H1 (cell line): Measurements from ENCODE around the gene BLTP3B. TPM values are rescaled to one million over a fixed set of nuclear protein-coding genes. Genes with fewer than 3 reads are reported as not detected.

Experiments used
- ASH2L ChIP-seq: fragments of 200-600, 300-600 bp; sonication (generic); IDR thresholded peaks from one replicate; pipeline ENCODE4 v1.7.1; 2017; ENCODE audit warnings: low read length
- CHD2 ChIP-seq: IDR thresholded peaks from 2 replicates; pipeline ENCODE4 v1.6.1; 2012; ENCODE audit warnings: low read length, improper control_type of control experiment
- CREB1 ChIP-seq: IDR thresholded peaks from 2 replicates; pipeline ENCODE4 v1.6.1; 2012; ENCODE audit warnings: inconsistent platforms
- EZH2 ChIP-seq: fragments of 200-600 bp; sonication (generic); IDR thresholded peaks from 2 replicates; pipeline ENCODE4 v1.7.1; 2012; ENCODE audit warnings: low read depth, mild to moderate bottlenecking, moderate library complexity, low read length, inconsistent platforms; ENCODE audit not compliant: severe bottlenecking
- GABPA ChIP-seq: IDR thresholded peaks from 2 replicates; pipeline ENCODE4 v1.6.1; 2011; ENCODE audit warnings: mild to moderate bottlenecking, low read length, moderate library complexity, borderline replicate concordance; ENCODE audit not compliant: insufficient read depth
- JUN ChIP-seq: IDR thresholded peaks from 2 replicates; pipeline ENCODE4 v1.6.1; 2011; ENCODE audit warnings: low read depth, mild to moderate bottlenecking, improper control_type of control experiment, low read length
- KDM1A ChIP-seq: fragments of 200-600, 300-600 bp; sonication (generic); IDR thresholded peaks from 2 replicates; pipeline ENCODE4 v1.7.1; 2016; ENCODE audit warnings: mild to moderate bottlenecking, low read length, borderline replicate concordance
- KDM5A ChIP-seq: fragments of 200-600 bp; IDR thresholded peaks from 2 replicates; pipeline ENCODE4 v1.7.1; 2012; ENCODE audit warnings: mild to moderate bottlenecking, low read length, inconsistent platforms, mixed read lengths
- NRF1 ChIP-seq: IDR thresholded peaks from 2 replicates; pipeline ENCODE4 v1.6.1; 2011; ENCODE audit warnings: mild to moderate bottlenecking, low read depth, low read length, improper control_type of control experiment
- POLR2A ChIP-seq, 2 experiments: IDR thresholded peaks; 1 replicate in 1 of 2; 2 replicates in 1 of 2; pipeline ENCODE4 v1.6.1; 2011; ENCODE audit warnings: low read depth in 2 of 2, low read length in 2 of 2, mild to moderate bottlenecking in 2 of 2; ENCODE audit errors: control extremely low read depth in 1 of 2
- POLR2AphosphoS5 ChIP-seq: IDR thresholded peaks from 2 replicates; pipeline ENCODE4 v1.6.1; 2011; ENCODE audit warnings: low read depth, low read length
- RBBP5 ChIP-seq: IDR thresholded peaks from 2 replicates; pipeline ENCODE4 v1.7.1; 2012; ENCODE audit warnings: low read depth, mild to moderate bottlenecking, inconsistent platforms, low read length, moderate library complexity, borderline replicate concordance
- SIN3A ChIP-seq, 2 experiments: IDR thresholded peaks in 1 of 2; conservative IDR thresholded peaks in 1 of 2; 2 replicates each; pipeline ENCODE4 v1.6.1; 2011 to 2012; ENCODE audit warnings: low read length in 2 of 2, improper control_type of control experiment in 1 of 2, low read depth in 1 of 2, mild to moderate bottlenecking in 1 of 2
- SIRT6 ChIP-seq: IDR thresholded peaks from one replicate; pipeline ENCODE4 v1.7.1; 2012; ENCODE audit warnings: low read length, inconsistent platforms
- SP1 ChIP-seq: IDR thresholded peaks from 2 replicates; pipeline ENCODE4 v1.6.1; 2011; ENCODE audit warnings: low read depth, low read length
- SUZ12 ChIP-seq: fragments of 200-600 bp; sonication (generic); IDR thresholded peaks from 2 replicates; pipeline ENCODE4 v1.6.1; 2012; ENCODE audit warnings: mild to moderate bottlenecking, inconsistent platforms, low read length, moderate library complexity, mixed read lengths
- TAF1 ChIP-seq: IDR thresholded peaks from 2 replicates; pipeline ENCODE4 v1.6.1; 2011; ENCODE audit warnings: mild to moderate bottlenecking, low read depth, low read length
- TAF7 ChIP-seq: optimal IDR thresholded peaks from 2 replicates; pipeline ENCODE3; 2011; ENCODE audit warnings: low read depth, mild to moderate bottlenecking, inconsistent platforms, low read length, moderate library complexity, borderline replicate concordance
- ZNF274 ChIP-seq: IDR thresholded peaks from 2 replicates; pipeline ENCODE4 v1.7.0; 2012; ENCODE audit warnings: low read length, borderline replicate concordance; ENCODE audit errors: extremely low read depth
- polyA plus RNA-seq, 7 experiments: library from polyadenylated mRNA; depleted of rRNA in 3 of 7; stranded (reverse) in 5 of 7; unstranded in 2 of 7; fragments of >200 nt in 5 of 7; fragments of 200-250 nt in 2 of 7; gene quantifications; 1 replicate in 5 of 7; 2 replicates in 1 of 7; 4 replicates in 1 of 7; pipeline versions ENCODE4 v1.2.1 to v1.2.3, GENCODE V29; 2011 to 2013; ENCODE audit warnings: missing spikeins in 2 of 7, mixed read lengths in 2 of 7
- total RNA-seq: library from RNA; stranded (reverse); fragmentation: NEBNext Ultra II Directional; extraction: Animal tissue kit (Norgen Biotek cat#: 25700); gene quantifications from 2 replicates; pipeline ENCODE4 v1.2.1, GENCODE V29; 2021
- TF ChIP-seq, protein P1 (sequence below): IDR thresholded peaks from 2 replicates; pipeline ENCODE4 v1.6.1; 2011; ENCODE audit warnings: low read length, improper control_type of control experiment

The BLTP3B gene
- total and polyA plus RNA-seq, 2 of the 8 experiments (the other 6 are each of a cell fraction or from before 2014, with no cell fraction given) = 7.0 to 28.6 TPM

DNA sequence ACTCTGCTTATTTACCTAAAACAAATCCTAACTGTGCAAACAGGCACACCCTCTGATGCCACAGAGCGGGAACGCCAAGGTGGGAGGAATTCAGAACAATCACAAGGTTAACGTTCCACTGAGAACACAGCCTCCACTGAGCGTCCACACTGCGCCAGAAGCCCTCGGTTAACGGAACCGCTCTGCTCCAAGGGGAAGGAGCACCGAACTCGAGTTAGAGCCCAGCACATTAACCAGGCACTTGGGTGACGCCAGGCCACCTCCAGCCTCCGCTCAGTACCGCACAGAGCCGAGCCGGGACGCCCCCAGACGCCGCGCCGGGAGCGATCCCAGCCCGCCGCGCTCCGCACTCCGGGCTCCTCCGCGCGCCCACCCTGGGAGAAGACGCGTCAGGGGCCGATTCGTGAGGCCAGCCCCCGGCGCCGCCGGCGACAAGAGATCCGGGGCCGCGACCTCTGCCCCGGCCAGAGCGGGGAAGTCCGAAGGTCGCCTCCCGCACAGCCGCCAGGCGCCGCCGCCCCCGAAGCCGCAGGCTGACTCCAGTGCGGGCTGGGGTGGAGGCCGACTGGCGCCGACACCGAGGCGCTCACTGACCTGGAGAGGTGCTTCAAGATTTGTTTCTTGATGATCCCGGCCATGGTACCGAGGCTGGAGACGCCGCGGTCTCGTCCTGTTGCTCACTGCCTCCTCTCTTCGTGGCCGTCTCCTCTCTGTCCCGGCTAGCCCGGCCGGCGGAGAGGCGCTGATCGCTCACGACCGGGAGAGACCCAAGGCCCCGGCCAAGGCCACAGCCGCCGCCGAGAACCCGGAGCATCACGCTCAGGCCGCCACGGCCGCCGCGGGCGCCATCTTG lies 450 bp downstream of the BLTP3B start (continued):
- no peak for TF ChIP-seq GABPA
- TF ChIP-seq ASH2L = peak; percentile 91
- peak; percentile 93 for TF ChIP-seq RBBP5
- no peak for TF ChIP-seq CHD2
- TF ChIP-seq KDM5A = peak; percentile 44; the same call in 1 of the 2 replicates
- no peak for TF ChIP-seq JUN
- peak; percentile 30; the same call in 1 of the 2 replicates for TF ChIP-seq CREB1
- peak; percentile 86; the same call in 1 of the 2 replicates for TF ChIP-seq POLR2AphosphoS5
- TF ChIP-seq NRF1 = no peak
- TF ChIP-seq, protein P1, sequence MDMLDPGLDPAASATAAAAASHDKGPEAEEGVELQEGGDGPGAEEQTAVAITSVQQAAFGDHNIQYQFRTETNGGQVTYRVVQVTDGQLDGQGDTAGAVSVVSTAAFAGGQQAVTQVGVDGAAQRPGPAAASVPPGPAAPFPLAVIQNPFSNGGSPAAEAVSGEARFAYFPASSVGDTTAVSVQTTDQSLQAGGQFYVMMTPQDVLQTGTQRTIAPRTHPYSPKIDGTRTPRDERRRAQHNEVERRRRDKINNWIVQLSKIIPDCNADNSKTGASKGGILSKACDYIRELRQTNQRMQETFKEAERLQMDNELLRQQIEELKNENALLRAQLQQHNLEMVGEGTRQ = no peak
- TF ChIP-seq SUZ12 = no peak
- no peak for TF ChIP-seq KDM1A
- peak; percentile 96 to 99 for TF ChIP-seq POLR2A (IDR thresholded peaks at IDR 0.05; ENCODE audit: control extremely low read depth in 1 of 2, low read depth in 2 of 2, low read length in 2 of 2)
- TF ChIP-seq TAF1 = peak; percentile 93
- TF ChIP-seq ZNF274 = no peak
- no peak for TF ChIP-seq EZH2
- TF ChIP-seq TAF7 = peak; percentile 88
- no peak for TF ChIP-seq SIRT6
- TF ChIP-seq SP1 = no peak
- TF ChIP-seq SIN3A (conservative IDR thresholded peaks at IDR 0.05 in 1 of 2, IDR thresholded peaks at IDR 0.05 in 1 of 2; ENCODE audit: low read depth in 1 of 2, low read length in 2 of 2) = no peak
